Superior temporal gyrus (tissue), 1 donor: ENCODE measurements around the gene BLMH.
A peak's percentile ranks its signal among the peaks of the same experiment; 100 is the strongest.

Source experiments
- DNase-seq: peaks from one replicate; pipeline ENCODE4 v3.0.0-alpha.2; 2016; ENCODE audit errors: extremely low spot score

The BLMH gene

GRCh38 chr17:30308406-30308805 is 16.7 kb upstream of the BLMH start:
- no peak for DNase-seq

GRCh38 chr17:30304778-30305177 is 13.0 kb upstream of the BLMH start:
- DNase-seq = no peak

- no peak for DNase-seq
Observed at GRCh38 chr17:30302241-30302640, 10.5 kb upstream of the BLMH start.

- no peak for DNase-seq
Observed at GRCh38 chr17:30300818-30301217, 9.1 kb upstream of the BLMH start.

- DNase-seq = peak; percentile 24
Observed at GRCh38 chr17:30299000-30299399, 7.3 kb upstream of the BLMH start.

- no peak for DNase-seq
Observed at GRCh38 chr17:30297715-30298114, 6.0 kb upstream of the BLMH start.

- DNase-seq = no peak
Observed at GRCh38 chr17:30296499-30297080, 4.8 kb upstream of the BLMH start.

GRCh38 chr17:30292286-30292858 is 628 bp upstream of the BLMH start:
- peak; percentile 46 for DNase-seq

- DNase-seq = peak; percentile 37
Observed at GRCh38 chr17:30290696-30291542, 825 bp downstream of the BLMH start.

- DNase-seq = no peak
Observed at GRCh38 chr17:30290077-30290476, 1.7 kb downstream of the BLMH start.

- no peak for DNase-seq
Observed at GRCh38 chr17:30279156-30279555, 12.6 kb downstream of the BLMH start.

- peak; percentile 24 for DNase-seq
Observed at GRCh38 chr17:30278032-30278431, 13.7 kb downstream of the BLMH start.

GRCh38 chr17:30275911-30276310 is 15.8 kb downstream of the BLMH start:
- DNase-seq = no peak

- DNase-seq = no peak
Observed at GRCh38 chr17:30274887-30275286, 16.9 kb downstream of the BLMH start.

- no peak for DNase-seq
Observed at GRCh38 chr17:30273373-30273772, 18.4 kb downstream of the BLMH start.

GRCh38 chr17:30271102-30271501 is 20.6 kb downstream of the BLMH start:
- no peak for DNase-seq

GRCh38 chr17:30267625-30268024 is 24.1 kb downstream of the BLMH start:
- no peak for DNase-seq

GRCh38 chr17:30263552-30264333 is 28.0 kb downstream of the BLMH start:
- no peak for DNase-seq

GRCh38 chr17:30256756-30257506 is 34.8 kb downstream of the BLMH start:
- DNase-seq = no peak

- DNase-seq = no peak
Observed at GRCh38 chr17:30254150-30254549, 37.6 kb downstream of the BLMH start.

- DNase-seq = no peak
Observed at GRCh38 chr17:30253312-30253711, 38.4 kb downstream of the BLMH start.

- DNase-seq = no peak
Observed at GRCh38 chr17:30251931-30252330, 39.8 kb downstream of the BLMH start.
